GM13977 (cell line): ENCODE data around the gene HLF.

Source experiments
- DNase-seq: peaks from one replicate; pipeline ENCODE4 v3.0.0; 2012; ENCODE audit warnings: low spot score
- in situ Hi-C: fragments of 300-500 bp; cut with MboI; formaldehyde crosslinking; loops from one replicate; pipeline ENCODE4 v1.12.0; 2022; ENCODE audit warnings: low sequenced_read_pairs, low pct_unique_long_range_greater_than_20kb, mixed read lengths, inconsistent platforms; ENCODE audit not compliant: unreplicated experiment
- TF ChIP-seq, protein P1 (sequence below): IDR thresholded peaks from 2 replicates; pipeline ENCODE4 v1.5.1; 2012; ENCODE audit warnings: mild to moderate bottlenecking, control low read depth; ENCODE audit not compliant: insufficient read depth; ENCODE audit errors: extremely low read depth, missing control alignments

Gene HLF

DNA sequence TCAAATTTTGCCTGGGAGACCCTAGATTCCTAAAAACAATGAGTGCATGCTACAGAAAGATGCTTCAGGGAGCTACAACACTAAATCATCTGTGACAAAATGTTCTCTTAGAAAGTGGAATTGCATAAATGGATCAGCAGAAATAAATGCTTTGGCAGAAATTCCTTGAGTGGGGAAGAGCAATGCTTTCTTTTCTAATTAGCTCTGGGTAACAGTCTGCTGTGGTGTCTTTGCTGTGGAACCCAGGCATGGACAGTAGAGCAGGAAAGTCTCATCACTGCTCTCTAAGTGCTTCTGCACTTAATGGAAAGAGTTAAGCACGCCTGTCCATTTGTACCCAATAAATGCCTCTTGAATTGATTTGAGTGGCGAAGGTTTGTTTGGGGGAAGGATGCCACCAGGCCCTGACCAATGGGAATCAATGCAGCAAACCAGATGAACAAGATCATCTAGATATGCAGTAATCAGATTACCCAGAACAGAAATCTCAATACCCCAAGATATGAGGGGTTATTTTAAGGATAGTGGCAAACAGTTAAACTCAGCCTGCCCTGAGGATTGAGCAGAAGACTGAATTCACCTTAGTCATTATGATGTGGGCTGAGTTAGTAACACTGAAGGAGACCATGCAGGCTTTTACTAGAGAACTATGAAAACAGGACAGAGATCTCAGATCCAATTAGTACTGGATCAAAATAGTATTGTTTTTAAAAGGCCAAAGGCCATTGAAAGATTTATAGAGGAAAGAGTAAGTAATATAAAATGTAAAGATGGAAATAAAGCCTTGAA, 13.6 kb downstream of the HLF start:
- in situ Hi-C loops: no loop called here
- no peak for DNase-seq
- TF ChIP-seq, protein P1, sequence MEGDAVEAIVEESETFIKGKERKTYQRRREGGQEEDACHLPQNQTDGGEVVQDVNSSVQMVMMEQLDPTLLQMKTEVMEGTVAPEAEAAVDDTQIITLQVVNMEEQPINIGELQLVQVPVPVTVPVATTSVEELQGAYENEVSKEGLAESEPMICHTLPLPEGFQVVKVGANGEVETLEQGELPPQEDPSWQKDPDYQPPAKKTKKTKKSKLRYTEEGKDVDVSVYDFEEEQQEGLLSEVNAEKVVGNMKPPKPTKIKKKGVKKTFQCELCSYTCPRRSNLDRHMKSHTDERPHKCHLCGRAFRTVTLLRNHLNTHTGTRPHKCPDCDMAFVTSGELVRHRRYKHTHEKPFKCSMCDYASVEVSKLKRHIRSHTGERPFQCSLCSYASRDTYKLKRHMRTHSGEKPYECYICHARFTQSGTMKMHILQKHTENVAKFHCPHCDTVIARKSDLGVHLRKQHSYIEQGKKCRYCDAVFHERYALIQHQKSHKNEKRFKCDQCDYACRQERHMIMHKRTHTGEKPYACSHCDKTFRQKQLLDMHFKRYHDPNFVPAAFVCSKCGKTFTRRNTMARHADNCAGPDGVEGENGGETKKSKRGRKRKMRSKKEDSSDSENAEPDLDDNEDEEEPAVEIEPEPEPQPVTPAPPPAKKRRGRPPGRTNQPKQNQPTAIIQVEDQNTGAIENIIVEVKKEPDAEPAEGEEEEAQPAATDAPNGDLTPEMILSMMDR: no peak

DNA sequence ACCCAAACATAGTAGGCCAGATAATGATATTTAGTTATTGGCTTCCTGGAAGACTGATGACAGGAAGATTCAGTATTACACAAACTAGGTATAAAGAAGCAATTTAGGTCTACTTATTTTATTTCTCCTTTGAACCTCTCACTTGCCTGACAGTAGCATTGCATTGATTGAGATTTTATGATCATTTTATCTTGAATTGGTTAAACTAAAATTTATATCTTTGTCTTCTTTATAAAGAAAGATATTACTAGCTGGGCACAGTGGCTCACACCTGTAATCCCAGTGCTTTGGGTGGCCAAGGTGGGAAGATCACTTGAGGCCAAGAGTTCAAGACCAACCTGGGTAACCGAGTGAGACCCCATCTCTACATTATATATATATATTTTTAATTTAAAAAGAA, 14.4 kb downstream of the HLF start:
- DNase-seq: no peak
- TF ChIP-seq, protein P1: no peak
- in situ Hi-C loops: no loop called here

DNA sequence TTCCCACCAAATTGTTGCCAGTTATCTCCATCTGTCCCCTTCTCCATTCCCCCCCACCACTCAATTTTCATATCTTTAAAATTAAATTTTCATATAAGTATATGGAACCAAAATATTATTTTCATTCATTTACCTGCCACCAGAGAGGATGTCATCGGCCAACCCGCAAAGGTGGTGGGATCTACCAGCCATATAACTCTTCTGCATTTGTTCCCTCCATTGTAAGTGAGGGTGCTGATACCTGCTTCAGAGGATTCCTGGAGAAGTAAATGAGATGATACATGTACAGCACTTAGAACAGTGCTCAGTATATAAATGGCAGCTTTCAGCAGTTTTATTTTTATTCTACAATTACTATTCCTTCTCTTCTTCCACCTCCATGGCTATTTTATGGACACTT, 15.0 kb downstream of the HLF start:
- no peak for DNase-seq
- TF ChIP-seq, protein P1: no peak
- in situ Hi-C loops: no loop called here

DNA sequence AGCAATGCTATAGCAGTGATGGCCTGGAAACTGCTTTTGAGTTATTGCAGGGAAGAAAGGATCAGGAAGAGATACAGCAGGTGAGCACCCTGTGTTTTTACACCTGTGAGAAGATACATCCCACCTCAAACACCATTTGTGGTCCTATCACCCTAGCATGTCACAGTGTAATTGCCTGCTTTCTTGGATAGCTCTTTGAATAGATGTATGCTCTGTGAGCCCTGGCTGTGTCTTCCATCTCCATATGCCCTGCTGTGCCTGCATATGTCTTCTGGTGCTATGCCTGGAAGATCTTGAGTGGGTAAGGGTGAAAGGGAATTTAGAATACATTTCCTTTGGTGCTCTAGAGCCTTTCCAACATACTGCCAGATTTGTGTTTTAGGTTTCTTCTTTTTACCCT, 15.5 kb downstream of the HLF start:
- TF ChIP-seq, protein P1: no peak
- in situ Hi-C loops: no loop called here
- DNase-seq: no peak

DNA sequence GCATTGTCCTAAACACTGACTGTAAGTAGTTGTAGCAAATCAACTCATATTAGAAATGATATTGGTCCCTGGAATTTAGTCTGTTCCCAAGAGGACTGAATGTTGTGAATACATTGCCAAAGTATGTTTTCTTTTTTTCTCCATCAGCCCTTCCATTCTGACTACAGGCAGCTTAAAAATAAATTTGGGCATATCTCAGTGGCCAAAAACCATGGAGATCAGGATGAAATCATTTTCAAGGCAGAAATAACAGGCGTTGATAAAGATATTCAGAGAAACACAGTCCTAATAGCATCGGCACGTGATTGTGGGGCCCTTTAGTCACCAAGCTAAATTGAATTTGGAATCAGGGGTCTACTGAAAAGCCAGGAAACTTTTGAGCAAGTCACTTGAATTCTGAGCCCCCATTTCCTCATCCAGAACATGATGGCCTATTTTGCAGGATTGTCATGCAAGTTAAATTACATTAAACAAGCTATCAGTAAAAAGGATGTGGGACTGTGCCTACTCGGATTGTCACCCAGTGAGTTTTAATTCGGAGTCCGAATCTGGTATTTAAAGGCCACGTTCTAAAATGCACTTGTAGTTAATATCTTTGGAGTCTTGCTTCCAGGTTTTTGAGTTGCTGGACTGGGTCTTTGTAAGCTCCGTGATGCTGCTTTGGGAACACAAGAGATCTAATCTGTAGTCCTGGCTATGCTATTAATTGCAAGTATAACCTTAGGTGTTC, 17.1 kb downstream of the HLF start:
- no peak for DNase-seq
- TF ChIP-seq, protein P1: no peak
- in situ Hi-C loops: no loop called here

DNA sequence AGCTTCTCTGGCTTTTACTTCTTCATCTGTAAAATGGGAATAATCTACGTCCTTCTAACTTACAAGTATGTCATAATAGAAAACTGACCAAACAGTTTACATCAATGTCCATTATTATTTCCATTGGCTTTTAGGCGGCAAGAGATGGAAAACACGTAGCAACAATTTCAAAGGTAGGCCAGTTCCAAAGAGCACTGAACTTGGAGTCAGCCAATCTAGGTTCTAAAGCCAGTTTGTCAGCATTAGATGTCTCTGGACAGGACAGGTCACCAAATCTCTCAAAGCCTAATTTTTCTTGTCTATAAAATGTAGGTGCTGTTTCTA, 17.6 kb downstream of the HLF start:
- TF ChIP-seq, protein P1: no peak
- in situ Hi-C loops: no loop called here
- no peak for DNase-seq
